GM18499 (cell line): ENCODE results near the gene MSRB2.
"Not testable (repeated sequence)": the region's sequence is repeated elsewhere in the genome, so short reads cannot be mapped to it uniquely, and the experiment has no call there.

Source experiments
- ATAC-seq: cut with Tn5 transposase; IDR thresholded peaks from one replicate; pipeline ENCODE4 v1.9.1; 2021; ENCODE audit warnings: moderate number of reproducible peaks; ENCODE audit not compliant: insufficient read depth, unreplicated experiment

The MSRB2 gene

DNA sequence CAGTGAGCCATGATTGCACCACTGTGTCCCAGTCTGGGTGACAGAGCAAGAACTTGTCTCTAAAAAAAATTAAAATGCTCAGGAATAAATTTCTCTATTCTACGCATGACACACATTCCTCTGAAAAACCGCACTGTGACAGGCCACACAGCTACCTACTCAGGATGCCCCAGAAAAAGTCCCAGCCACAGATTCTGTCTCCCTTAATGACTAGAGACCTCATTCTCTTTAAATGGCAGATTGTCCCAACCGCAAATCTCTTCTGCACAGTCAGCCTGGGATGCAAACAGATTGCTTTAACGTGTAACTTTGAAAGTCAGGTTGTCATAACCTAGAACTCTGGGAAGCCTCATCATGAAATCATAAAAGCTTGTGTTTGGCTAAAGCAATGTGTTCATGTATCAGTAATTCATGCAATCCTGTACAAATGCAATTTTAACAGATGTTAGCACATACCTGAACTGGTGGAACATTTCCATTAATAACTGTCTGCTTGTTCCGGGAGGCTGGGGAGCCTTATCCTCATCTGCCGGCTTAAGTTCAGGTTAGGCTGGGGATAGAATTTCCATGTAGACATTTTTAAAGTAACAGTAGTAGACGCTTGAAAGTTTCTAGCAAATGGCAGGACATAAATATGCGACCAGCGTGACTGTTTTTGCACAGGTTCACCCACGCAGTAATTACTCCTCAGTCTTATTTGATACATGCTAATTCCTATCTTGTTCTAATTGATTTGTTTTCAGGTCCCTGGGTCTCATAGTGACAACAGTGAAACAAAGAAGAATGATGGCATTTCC is 26.2 kb upstream of the MSRB2 start:
- no peak for ATAC-seq

DNA sequence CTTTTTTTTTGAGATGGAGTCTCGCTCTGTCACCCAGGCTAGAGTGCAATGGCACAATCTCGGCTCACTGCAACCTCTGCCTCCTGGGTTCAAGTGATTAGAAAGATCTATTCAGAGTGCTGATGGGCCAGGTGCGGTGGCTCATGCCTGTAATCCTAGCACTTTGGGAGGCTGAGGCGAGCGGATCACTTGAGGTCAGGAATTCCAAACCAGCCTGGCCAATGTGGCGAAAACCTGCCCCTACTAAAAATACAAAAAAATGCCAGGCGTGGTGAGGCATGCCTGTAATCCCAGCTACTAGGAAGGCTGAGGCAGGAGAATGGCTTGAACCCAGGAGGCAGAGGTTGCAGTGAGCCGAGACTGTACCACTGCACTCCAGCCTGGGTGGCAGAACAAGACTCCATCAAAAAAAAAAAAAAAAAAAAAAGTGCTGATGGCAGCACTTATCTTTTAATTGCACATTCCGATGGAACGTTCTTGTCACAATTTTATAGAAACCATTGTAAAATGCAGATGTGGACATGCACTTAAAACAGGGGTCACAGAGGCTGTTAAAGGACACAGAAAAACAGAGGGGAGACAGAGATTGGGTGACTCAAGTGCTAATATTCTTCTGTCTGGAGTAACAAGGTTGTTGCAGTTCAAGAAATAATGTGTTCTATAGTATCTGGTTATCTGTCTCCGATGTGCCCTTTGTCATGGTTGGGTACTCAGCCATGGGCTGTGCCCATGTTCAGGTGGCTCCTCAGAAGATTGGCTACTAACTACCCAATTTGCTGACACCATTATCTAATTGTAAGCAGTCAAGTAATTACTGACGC is 25.1 kb upstream of the MSRB2 start:
- ATAC-seq = not testable (repeated sequence)

DNA sequence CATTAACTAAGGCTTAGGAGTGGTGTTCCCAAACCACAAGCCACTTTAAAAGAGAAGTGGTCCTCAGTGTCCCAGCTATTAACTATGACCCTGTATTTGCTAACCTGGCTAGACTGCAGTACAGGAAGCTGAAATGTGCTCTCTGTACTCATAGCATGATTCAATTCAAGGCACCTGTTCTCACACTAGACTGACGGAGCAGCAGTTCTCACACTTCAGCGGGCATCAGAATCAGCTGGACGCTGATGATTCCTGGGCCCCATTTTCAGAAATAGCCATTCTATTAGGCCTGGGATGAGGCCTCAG is 24.5 kb upstream of the MSRB2 start:
- no peak for ATAC-seq

DNA sequence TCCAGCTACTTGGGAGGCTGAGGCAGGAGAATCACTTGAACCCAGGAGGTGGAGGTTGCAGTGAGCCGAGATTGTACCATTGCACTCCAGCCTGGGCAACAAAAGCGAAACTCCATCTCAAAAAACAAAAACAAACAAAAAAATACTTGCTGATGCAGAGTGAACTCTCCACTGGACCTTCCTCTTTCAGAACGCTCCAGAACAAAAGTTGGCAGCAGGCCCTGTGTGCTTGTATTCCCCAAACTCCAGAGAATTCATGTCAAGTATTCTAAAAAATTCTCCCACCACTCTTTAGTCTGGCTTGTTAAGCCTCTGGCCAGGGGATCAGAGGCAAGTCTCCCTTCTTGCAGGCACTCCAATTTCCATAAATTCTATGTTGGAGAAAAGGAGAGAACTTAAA is 22.8 kb upstream of the MSRB2 start:
- not testable (repeated sequence) for ATAC-seq

DNA sequence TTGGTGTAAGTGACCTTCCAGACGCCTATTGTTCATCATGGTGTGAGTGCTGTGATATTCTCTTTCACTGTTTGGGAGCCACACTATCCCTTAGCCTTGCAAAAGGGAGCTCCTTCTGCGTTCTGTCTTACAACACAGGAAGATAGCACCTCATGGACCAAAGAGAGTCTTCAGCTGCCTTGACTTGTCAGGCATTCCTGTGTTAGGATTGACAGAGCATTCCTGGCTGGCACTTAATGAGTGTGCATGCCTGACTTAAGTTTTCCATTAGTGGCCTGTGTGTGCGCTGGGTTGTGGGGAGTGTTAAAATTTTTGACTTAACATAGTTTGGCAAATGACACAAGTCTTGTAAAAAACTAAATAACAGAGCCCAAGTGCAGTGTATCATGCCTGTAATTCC is 21.9 kb upstream of the MSRB2 start:
- no peak for ATAC-seq

DNA sequence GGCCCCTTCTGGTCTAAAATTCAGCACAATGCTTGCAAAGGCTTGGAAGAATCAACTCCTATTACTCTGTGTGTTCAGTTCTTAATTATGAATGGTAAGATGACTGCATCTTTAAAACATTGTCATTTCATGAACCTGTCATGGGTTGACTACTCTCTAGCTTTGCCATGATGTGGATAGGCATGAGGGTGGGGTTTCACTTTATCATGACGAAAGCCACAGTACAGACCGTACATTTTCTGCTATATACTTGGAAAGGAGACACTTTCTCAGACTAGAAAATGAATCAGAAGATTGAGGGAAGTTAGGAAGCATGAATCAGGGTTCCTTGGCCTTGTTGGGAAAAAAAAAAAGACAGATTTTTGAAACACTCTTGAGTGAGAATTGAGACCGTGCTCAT is 19.7 kb upstream of the MSRB2 start:
- no peak for ATAC-seq

DNA sequence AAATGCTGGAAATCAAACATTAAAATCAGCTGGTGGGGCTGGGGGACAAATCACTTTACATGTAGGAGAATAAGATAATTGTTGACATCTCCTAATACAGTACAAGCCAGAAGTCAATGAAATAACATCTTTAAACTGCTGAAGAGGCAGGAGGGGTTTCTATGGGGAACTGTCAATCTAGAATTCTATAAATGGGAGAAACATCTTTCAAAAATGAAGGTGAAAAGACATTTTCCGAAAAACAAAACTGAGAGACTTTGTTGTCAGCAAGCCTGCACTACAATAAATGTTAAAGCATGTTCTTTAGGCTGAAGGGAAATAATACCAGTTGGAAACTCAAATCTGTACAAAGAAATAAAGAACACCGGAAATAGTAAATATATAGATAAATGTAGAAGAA is 17.3 kb upstream of the MSRB2 start:
- ATAC-seq = no peak

DNA sequence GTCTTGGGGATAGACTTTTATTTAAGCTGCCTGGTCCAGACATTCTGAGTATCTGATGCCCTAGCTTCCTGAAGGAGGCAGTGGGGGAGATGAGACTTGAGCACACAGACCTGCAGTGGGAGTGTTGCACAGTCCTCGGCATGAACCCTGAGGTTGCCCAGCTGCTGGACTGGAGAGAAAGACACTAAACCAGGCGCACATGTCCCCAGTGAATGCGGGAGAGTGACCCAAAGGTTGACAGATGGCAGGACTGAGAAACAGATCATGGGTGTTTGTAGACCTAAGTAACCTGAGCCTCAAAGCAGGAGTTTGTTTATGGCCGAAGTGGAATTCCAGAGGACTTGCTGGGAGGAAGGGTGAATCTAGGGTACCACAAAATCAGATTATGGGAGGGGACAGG is 15.7 kb upstream of the MSRB2 start:
- ATAC-seq = no peak

DNA sequence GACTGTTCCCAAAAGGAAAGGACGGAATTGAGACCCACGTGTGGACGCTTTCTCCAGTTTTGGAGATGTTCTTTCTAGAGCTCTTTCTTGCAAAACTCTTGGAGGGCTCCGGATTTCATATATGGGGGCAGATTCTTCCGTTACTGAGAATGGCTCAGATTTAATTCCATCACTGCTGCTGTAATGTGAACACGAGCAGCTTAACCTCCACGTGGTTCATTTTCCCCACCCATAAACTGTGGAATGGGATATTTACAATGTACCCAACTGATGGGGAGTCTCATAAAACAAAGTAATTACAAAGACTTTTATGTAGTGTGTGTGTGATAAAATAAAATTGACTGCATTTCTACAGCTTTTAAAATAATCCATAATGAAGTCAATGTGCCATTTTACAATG is 15.1 kb upstream of the MSRB2 start:
- ATAC-seq = no peak

DNA sequence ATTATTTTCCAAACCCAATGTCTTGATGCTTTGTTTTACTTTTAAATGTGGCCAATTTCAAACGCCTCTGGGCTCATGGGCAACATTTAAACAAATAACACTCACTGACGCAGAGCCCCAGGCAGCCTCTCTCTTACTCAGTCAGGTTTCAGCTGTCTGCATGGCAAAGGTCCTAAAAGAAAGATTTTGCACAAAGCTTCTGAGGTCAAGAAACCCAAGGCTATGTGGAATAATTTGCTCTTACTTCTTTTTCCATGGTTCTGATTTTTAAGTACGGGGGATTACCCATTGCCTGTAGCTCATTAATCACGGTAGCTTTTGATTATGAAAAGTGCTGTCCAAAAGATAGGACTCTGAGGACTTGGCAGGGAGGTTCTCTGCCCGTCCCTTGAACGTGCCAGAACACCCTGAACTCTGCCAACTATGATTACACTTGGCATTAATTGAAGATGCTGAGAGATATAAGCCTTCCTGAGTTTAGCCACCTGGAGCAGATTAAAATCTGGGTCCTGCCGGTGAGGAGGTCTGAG is 14.1 kb upstream of the MSRB2 start:
- ATAC-seq = no peak

DNA sequence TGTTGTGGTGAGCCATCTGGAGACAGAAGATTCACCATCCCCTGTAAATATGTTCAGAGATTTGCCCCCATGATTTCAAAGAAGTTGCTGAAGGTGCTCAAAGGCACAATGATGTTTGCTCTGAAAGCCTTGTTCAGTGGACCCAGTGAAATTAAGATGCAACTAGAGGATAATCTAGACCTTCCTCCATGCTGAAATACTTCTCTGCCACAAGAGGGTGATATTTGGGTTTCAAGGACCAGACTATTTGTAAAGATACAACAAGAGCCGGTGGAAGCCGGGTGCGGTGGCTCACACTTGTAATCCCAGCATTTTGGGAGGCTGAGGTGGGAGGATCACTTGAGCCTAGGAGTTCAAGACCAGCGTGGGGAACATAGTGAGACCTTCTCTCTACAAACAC is 13.5 kb upstream of the MSRB2 start:
- no peak for ATAC-seq

DNA sequence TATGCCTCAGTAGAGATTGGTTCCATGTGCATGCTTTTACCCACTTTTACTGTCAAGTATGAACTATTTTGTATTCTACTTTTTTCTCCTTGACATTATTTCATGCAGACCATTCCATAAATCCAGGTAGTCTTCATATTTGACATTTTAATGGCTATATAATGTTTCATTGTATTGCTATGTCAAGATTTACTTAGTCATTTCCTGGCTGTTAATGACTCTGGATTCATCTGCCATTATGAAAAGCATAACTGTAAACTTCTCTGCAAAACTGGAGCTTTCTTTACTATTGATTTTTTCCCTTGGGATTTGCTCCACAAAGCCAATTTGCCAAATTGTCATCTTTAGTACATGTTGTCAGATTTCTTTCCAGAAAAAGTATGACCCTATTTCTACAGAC is 6.8 kb upstream of the MSRB2 start:
- no peak for ATAC-seq

DNA sequence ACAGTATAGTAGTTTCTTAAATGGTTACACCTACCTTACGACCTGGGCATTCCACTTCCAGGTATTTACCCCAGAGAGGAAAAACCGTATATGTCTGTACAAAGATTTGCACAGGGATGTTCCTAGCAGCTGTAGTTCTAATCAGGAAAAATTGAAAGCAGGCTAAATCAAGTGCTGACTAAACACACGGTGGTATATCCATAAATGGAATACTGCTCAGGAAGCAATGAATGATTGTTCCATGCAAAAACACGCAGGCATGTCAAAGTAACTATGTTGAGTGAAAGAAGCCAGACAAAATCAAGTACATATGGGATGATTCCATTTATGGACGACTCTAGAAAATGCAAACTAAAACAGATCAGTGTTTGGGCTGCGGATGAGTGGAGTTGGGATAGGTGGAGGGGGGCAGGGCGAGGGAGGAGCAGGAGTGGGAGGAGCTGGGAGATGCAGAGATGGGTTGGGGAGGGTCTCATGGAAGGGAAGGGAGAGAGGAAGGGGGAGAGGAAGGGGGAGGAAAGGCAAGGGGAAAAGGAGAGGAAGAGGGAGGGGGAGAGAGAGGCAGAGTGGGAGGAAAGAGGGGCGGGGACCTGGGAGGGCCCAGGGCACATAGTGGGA is 484 bp upstream of the MSRB2 start:
- no peak for ATAC-seq

DNA sequence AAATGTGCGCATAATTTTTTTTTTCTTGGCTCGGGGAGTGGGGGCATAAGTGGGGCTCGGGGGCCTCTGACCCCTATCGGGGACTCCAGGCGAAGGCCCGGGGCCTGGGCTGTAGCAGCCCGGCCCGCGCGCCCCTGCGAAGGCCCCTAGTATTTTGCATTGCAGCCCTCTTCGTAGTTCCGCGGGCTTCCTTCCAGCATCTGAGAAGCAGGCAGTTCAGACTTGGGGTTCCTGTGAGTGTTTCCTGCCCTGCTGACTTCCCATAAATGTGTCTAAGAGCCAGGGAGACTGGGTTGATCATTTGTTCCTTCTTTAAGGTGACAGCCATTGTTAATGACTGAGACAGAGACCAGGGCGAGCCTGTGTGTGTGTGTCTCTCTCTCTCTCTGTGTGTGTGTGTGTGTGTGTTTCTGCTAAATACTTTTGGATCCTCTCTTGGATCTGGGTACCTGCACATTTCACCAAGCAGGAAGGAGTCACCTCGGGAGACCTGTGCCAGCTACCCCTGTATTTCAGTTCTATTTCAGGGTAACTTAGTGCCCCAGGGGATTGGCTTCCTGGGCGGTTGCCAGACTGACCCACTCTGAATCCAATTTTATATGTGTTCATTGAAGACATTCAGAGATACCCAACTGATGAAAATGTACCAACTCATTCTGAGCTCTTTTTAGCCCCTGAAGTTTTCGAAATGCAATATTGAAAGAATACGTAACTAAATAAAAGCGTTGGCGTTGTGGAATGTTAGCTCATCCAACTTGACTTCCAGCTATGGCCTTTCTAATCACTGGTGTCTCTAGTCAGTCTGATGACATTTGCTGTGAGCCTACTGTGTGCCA is 805 bp downstream of the MSRB2 start:
- ATAC-seq = peak; percentile 42

DNA sequence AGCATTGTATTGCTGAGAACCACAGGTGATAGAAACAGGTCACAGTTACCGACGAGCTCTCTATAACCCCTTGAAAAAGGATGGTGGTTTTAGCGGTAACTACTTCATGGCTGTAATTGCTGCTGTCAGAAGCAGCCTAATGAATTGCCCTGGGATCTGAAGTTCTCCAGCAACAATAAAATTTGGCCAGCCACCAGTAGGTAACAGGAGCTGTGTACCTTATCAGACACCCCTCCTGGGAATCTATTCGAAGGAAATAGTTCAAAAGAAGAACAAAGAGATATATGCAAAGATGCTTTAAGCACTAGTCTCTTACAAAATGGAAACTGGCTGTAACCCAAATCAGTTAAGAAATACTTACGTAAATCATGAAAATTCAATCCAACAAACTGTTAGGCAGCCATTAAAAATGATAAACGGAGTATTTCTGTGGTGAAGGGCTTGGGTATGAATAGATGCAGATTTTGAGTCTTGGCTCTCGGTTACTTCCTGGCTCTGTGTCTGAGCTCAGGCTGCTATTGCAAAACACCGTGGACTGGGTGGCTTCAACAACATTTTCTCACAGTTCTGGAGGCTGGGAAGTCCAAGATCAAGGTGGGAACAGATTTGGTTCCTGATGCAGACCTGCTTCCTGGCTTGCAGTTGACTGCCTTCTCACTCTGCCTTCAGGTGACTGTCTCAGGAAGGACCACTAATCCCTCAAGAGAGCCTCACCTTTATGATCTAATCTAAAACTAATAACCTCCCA is 1.6 kb downstream of the MSRB2 start:
- no peak for ATAC-seq

DNA sequence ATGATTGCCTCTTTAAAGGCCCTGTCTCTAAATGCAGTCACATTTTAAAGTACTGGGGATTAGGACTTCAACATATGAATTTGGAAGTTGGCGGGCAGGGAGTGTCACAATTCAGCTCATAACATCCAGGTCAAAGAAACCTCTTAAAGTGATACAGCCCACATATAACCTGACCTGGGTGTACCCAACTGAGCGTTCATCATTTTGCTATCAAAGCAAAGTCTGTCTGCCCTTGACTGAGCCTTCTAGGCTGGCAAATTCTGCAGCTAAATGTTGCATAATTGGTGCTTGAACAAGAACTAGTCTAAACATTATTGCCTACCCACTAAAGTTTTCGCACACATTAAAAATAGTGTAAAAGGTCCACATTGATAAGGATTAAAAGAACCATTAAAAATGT is 3.7 kb downstream of the MSRB2 start:
- ATAC-seq = no peak

DNA sequence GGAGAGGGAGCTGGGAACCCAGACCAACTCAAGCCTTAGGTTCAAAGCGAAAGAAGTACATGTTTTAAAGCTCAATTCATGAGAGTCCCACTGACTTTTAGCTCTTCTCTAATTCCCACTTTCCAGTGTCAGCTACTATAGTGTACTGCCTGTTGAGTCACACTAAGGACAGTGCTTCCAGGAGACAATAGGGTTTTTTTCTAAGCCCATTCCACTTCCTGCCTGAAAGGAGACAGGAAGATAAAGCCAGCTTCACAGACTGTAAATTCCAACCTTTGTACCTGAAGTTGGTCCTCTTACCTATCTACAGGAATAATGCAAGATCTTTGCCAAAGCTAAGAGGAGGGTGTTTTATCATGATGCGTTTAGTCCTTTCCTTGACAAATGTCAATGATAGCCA is 4.4 kb downstream of the MSRB2 start:
- ATAC-seq = no peak

DNA sequence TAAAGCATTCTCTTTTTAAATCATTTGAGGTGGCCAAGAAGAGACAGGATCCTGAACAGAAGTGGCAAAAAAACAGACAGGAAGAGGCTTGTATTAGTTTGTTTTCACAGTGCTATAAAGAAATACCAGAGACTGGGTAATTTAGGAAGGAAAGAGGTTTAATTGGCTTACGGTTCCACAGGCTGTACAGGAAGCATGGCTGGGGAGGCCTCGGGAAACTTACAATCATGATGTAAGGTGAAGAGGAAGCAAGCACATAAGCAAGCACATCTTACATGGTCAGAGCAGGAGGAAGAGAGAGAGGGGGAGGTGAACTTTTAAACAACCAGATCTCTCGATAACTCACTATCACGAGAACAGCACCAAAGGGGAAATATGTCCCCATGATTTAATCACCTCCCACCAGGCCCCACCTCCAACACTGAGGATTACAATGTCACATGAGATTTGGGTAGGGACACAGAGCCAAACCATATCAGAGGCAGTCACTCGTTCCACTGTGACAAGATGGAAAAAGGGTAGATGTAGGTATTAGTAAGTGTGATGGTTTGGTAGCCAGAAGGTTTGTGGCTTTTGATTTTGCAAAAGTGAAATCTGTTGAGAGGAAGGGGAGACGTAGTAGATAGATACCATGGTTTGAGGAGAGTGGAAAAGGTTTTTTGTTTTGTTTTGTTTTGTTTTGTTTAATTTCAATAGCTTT is 5.1 kb downstream of the MSRB2 start:
- ATAC-seq = no peak
